ENCODE data around the gene PSME3. TPM values are rescaled to one million over a fixed set of nuclear protein-coding genes. Genes with fewer than 3 reads are reported as not detected.

PSME3 gene
- total and polyA plus RNA-seq, 2 of the 13 experiments (the other 11 are each of a cell fraction or from before 2014, with no cell fraction given), result 66.3 to 135 TPM

DNA sequence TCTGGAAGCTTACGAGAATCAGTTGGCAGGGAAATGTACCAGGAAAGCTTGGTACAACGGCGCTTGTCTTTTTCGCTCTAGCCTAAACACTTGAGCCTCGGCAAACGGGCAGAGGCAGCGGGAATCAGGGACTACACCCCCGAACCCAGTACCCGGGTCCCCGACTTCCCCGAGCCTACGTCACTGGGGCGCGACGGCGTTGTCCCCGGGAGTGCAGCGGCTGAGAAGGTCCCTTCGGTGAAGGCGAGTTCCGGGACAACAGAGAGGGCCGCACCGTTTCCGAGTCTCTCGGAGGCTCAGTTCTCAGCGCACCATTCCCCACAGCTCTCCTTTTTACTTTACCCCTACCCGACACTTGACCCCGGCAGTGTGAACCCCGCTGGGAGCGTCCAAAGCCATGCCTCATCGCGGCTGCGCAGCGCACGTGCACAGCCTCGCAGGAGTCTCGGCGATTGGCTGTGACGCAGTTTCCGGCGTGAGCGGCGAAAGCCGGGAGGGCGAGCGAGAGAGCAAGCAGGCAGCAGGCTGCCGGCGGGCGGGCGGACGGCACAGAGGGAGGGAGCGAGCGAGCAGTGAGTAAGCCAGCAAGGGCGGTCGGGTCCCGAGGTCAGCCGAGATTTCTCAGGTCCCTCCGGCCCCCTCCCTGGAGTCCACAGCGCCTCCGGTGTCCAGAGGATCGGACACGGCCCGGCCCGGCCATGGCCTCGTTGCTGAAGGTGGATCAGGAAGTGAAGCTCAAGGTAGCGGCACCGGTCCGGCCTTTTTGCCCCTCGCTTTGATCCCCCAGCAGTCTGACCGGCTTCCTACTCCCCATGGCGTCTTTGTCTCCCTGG is at the start of gene PSME3 (continued):
- TF ChIP-seq ADNP (CRISPR knock-in tag; IDR thresholded peaks at IDR 0.05), result no peak
- peak; percentile 85 for TF ChIP-seq PRDM10 (CRISPR knock-in tag; IDR thresholded peaks at IDR 0.05; ENCODE audit: low read depth)
- TF ChIP-seq IKZF4 (CRISPR knock-in tag; IDR thresholded peaks at IDR 0.05; ENCODE audit: borderline replicate concordance, low read depth, not compliant biosample characterization), result peak; percentile 67
- TF ChIP-seq ZNF292 (CRISPR knock-in tag; IDR thresholded peaks at IDR 0.05; ENCODE audit: borderline replicate concordance, low read depth), result peak; percentile 93
- peak; percentile 89 for TF ChIP-seq SIN3B (IDR thresholded peaks at IDR 0.05; ENCODE audit: low read length)
- 0 out of 2 replicates have a peak, but pooled peaks have one; percentile 88 for TF ChIP-seq PRMT3 (CRISPR knock-in tag; IDR thresholded peaks at IDR 0.05; ENCODE audit: borderline replicate concordance, low read depth)
- peak; percentile 79 for TF ChIP-seq GABPA (IDR thresholded peaks at IDR 0.05; ENCODE audit: low read depth, low read length)
- TF ChIP-seq GABPA (CRISPR knock-in tag; IDR thresholded peaks at IDR 0.05; ENCODE audit: low read depth), result peak; percentile 97
- 0 out of 2 replicates have a peak, but pooled peaks have one; percentile 78 for TF ChIP-seq CBFB (CRISPR knock-in tag; IDR thresholded peaks at IDR 0.05)
- peak; percentile 81 for TF ChIP-seq ZNF546 (CRISPR knock-in tag; conservative IDR thresholded peaks at IDR 0.05)
- 0 out of 2 replicates have a peak, but pooled peaks have one; percentile 71 for TF ChIP-seq ZNF17 (CRISPR knock-in tag; IDR thresholded peaks at IDR 0.05)
- peak; percentile 96 for TF ChIP-seq ZNF337 (CRISPR knock-in tag; IDR thresholded peaks at IDR 0.05; ENCODE audit: borderline replicate concordance, low read depth)
- TF ChIP-seq CBX5 (CRISPR knock-in tag; IDR thresholded peaks at IDR 0.05; ENCODE audit: borderline replicate concordance), result no peak
- TF ChIP-seq FOXO1 (CRISPR knock-in tag; IDR thresholded peaks at IDR 0.05), result peak; percentile 67
- TF ChIP-seq HNRNPLL (IDR thresholded peaks at IDR 0.05; ENCODE audit: low read depth, low read length, poor library complexity, severe bottlenecking), result peak; percentile 88
- TF ChIP-seq ELF1 (CRISPR knock-in tag; IDR thresholded peaks at IDR 0.05), result peak; percentile 92
- TF ChIP-seq ZNF777 (CRISPR knock-in tag; IDR thresholded peaks at IDR 0.05), result peak; percentile 77
- peak; percentile 91 for TF ChIP-seq ZNF44 (CRISPR knock-in tag; IDR thresholded peaks at IDR 0.05)
- TF ChIP-seq ZNF317 (CRISPR knock-in tag; IDR thresholded peaks at IDR 0.05), result peak; percentile 88; the same call in 1 of the 2 replicates
- TF ChIP-seq, protein P1, sequence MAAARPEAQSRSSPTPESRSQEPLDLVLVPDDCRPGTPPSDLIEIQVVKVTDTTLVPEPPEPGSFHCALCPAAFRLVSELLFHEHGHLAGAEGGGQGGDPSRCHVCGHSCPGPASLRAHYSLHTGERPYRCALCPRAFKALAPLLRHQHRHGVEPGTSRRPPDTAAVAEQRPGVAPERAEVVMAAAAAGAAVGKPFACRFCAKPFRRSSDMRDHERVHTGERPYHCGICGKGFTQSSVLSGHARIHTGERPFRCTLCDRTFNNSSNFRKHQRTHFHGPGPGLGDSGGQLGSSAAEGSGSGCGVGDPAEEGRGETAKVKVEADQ (CRISPR knock-in tag; IDR thresholded peaks at IDR 0.05; ENCODE audit: borderline replicate concordance), result peak; percentile 68; the same call in 1 of the 2 replicates
- no peak; the same call in 1 of the 2 replicates for TF ChIP-seq ZNF550 (CRISPR knock-in tag; IDR thresholded peaks at IDR 0.05; ENCODE audit: borderline replicate concordance)
- TF ChIP-seq, protein P2, sequence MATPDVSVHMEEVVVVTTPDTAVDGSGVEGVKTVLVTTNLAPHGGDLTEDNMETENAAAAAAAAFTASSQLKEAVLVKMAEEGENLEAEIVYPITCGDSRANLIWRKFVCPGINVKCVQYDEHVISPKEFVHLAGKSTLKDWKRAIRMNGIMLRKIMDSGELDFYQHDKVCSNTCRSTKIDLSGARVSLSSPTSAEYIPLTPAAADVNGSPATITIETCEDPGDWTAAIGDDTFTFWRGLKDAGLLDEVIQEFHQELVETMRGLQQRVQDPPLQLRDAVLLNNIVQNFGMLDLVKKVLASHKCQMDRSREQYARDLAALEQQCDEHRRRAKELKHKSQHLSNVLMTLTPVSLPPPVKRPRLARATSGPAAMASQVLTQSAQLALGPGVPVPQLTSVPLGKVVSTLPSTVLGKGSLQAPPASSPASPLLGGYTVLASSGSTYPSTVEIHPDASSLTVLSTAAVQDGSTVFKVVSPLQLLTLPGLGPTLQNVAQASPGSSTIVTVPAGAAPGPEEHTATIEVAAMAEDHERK (CRISPR knock-in tag; IDR thresholded peaks at IDR 0.05; ENCODE audit: low read depth), result peak; percentile 66
- peak; percentile 71; the same call in 1 of the 2 replicates for TF ChIP-seq ZNF737 (CRISPR knock-in tag; IDR thresholded peaks at IDR 0.05; ENCODE audit: borderline replicate concordance)
- TF ChIP-seq NBN (conservative IDR thresholded peaks at IDR 0.05), result no peak

Data from HepG2 (cell line).